GM18907 (cell line): ENCODE measurements around the gene PBX1.
"Not testable (repeated sequence)": the region's sequence is repeated elsewhere in the genome, so short reads cannot be mapped to it uniquely, and the experiment has no call there.

Experiments
- ATAC-seq: cut with Tn5 transposase; IDR thresholded peaks from one replicate; pipeline ENCODE4 v1.9.1; 2021; ENCODE audit warnings: mild to moderate bottlenecking, moderate library complexity; ENCODE audit not compliant: unreplicated experiment

Gene PBX1

DNA sequence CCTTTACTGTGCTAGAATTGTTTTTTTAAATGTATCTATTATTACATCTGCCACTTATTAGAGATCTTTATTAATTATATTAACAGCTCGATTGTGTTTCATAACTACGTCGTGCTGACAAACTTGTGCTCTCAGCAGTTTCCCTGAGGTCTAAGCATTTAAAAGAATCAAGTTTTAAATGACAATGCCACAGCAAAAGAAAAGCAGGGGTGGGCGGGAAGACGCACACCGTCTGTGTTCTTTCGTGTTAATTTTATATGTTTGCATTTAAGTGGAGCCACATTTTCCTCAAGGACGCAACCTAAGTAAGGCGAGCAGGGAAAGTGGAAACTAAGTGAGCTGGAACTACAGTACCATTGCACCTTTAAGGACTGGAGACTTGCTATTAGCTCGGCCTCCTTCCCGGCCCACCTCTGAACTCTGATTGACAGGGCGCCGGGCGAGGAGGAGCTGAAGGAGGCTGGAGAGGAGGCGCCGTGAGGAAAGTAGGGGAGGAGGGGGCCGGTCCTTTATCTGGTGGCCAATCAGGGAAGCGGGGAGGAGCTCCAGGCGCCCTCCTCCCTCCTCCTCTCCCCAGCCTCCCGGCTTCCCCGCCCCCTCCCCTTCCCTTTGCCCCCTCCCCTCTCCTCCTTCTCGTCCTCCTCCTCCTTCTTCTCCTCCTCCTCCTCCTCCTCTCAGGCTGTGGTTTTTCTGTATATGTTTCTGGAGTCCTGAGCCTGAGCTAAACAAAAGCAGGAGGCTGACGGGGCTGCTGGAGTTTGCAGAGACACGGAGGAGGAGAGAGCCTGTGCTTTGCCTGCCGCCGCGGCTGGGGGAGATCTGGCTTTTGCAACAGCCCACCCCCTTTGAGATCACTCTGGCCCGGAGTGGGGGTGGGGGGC, at the start of gene PBX1:
Gene PBX1 (plus strand): TSS at position 724 of the 881 bp plus-strand sequence.
- peak; percentile 100 for ATAC-seq

DNA sequence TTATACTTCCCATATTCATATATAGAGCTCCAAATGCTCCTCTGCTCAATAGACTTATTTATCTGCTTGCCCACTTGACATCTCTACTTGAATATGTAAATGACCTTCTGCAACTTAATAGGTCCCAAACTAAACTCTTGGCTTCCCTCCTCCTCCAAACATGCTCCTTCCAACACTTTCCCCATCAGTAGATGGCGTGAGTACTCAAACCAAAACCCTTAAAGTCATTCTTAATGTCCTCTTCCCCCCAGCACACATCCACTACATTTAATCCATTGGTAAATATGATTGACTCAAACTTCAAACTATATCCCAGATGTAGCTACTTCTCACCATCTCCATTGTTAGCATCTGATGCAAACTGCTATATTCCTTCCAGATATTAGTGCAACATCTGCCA, 48.5 kb upstream of the PBX1 start:
- ATAC-seq: no peak

DNA sequence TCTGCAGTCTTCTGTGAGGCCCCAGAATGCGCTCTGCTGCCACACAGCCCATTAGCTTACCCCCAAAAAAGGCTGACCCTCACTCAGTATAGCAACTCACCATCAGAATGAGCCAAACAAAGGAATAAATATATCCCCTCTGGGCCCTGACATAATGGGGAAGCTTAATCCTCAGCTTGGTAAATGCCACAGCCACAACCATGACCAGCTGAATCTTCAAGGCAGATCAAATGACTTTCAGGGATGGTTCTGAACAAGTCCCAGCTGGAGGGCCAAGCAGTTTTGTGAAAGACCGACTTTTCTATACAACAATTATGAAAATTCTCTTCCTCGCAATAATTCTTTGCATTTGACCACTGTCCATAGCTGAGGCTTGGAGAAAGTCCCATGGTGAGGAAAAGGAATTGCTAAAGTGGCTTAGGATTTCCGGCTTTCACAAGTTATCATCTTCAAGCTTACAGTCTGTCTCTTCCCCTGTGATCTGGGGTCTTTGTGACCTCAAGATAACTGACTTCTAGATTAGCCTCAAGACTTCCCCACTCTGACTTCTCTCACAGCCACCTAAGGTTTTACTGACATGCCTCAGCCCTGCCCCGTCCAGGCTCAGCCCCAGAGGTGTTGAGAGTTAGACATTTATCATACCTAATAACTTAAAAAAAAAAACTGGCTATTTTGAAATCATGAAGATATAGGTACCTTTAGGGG, 47.8 kb upstream of the PBX1 start:
- ATAC-seq: no peak

DNA sequence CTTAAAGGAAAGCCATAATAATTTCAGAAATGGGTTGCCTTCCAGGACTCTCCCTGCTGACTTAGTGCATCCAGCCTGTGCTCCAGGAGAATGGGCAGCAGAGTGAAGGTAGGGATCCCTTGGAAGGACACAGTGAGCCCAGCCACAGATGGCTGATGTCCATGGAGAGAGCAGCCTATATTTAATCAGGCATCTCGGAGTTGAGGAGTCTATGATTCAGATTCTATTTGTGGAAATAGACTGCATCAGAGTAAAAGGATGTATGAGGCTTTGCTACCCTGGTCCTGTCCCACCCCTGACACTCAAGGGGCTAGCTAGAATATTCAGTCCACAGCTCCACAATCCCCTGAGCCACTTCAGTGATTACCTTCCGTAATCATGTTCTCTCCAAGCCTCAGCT, 43.8 kb upstream of the PBX1 start:
- ATAC-seq: no peak

DNA sequence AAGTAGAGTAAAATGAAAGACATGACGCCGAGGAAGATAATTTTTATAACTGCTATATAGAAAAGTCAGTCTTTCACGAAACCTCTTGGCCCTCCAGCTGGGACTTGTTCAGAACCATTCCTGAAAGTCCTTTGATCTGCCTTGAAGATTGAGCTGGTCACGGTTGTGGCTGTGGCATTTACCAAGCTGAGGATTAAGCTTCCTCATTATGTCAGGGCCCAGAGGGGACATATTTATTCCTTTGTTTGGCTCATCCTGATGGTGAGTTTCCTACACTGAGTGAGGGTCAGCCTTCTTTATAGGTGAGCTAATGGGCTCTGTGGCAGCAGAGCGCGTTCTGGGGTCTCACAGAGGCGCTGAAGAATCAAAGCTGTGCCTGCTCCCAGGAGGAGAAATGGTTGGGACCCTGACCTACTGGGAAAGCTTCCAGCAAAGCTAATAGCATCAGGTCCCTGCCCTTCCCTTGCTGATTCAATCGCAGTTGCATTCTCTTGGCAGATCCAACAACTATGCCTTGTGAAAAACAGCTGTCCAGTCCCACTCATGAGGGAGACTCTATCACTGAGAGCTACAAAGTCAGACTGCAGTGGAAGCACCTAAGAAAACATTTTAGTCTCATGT, 43.2 kb upstream of the PBX1 start:
- ATAC-seq: no peak

DNA sequence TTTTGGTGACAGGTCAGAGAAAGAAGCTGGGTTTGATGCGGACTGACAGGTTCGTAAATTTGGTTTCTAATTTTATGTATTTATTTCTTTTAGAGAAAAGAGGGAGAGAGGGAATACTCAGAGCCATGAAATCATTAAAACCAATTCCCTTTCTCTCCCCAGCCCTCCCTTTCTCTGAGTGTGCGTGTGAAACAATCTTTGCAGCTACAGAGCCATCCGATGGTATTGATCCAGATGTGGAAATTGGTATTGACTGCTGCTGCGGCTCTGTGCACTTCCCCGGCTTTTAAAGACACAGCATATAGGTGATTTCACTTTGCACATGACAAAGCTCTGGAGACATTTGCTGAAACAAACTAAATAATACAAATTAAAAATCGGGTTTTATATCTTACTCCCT, 42.4 kb upstream of the PBX1 start:
- no peak for ATAC-seq

DNA sequence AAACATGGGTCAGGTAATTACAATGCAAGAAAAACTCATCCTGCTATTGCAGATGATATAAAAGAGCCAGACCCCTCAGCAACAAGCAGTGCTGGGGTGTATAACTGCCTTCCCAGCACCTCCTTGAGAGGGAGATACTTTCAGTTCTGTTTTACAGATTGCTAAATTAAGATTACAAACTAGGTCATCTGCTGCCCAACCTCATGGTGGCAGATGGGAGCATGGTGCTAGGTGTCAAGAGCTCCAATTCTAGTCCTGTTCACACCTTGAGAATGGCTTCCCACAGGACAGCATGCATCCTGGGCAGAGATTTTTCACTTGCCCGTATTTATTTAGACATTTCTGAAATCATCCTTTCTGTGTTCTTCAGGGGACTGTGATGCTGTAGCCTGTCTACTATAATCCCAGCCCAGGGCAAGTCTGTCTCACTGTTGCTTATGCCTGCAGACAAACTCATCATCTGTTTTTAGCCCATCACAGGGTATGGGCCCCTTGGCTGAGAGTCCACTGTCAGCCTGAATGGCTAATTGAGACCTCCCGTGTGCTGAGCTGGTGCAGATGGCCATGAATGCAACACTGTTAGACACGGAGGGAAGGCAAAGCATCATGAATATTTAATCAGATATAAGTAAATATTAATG, 40.2 kb upstream of the PBX1 start:
- ATAC-seq: no peak

DNA sequence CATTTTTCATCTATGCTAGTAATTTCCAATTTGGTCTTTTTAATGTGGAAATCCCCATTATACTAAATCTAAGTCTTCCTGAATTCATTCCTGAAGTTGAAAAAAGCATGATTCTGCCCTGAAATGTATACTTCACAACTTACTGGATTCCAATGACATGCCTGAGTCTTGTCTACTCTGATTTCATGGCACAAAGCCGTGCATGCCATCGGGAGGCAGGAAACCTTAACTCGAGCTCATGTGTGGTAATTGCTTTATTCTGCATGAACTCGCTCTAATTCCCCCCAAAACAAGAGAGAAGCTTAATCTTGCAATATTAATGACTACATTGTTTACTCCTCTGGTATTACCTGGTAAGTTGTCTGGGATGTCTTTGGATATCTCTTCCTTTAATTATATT, 39.6 kb upstream of the PBX1 start:
- ATAC-seq: no peak

DNA sequence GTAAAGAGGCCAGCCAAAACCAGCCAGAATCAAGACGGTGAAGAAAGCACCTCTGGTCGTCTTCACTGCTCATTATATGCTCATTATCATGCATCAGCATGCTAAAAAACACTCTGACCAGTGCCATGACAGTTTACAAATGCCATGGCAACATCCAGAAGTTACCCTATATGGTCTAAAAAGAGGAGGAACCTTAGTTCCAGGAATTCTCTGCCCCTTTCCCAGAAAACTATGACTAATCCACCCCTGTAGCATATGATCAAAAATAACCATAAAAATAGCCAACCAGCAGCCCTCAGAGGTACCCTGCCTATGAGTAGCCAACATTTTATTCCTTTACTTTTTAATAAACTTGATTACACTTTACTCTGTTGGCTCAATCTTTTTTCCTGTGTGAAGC, 34.2 kb upstream of the PBX1 start:
- ATAC-seq: no peak

DNA sequence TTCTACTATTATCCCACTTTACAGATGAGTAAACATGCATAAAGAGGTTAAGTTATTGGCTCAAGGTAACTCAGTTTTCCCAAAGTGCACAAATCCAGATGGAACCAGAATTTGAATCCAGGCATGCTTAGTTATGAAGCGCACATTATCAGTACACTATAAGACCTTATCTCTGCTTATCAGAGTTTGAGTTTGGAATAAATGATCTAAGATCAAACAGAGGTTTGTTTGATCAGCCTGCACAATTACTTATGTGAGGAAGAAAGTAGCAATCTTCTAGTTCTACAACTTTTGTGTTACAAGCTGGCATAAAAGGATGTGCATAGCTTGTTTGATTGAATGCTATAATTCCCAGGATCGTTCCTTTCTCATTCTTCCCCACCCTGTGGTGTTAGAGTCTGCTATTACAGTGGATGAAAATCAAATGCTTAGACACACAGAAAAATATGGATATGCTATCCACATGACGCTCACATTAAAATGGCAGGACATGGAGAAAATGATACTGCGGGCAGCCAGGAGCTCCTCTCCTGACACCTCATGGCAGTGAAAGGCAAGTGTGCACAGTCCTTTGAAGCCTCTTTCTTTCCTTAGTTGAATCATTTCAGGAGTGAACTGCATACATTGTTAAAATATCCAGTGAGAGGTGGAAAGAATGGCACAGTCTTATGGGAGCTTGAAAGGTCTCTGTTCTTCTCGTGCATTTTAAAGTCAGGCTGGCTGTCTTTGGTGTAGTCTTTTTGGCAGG, 23.9 kb upstream of the PBX1 start:
- ATAC-seq: no peak

DNA sequence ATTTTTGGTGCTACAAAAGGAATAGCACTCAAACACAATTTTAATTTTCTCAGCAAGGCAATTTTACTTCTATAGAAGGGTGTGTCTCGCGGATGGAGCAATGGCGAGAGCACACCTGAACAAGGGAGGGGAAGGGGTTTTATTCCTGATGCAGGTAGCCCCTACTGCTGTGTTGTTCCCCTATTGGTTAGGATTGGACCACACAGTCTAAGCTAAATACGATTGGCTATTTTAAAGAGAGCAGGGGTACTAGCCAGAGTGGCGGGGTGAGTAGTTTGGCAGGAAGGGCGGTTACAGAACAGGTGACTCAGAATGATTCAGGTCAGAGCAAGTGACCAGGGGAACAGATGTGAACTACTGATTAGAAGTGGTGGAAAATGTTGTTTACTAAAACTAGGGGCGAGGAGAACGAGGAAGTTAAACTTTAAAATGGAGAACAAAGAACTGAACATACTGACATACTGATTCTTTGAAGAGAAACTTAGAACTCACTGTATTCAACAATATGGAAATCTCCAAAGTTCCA, 6.5 kb upstream of the PBX1 start:
- not testable (repeated sequence) for ATAC-seq

DNA sequence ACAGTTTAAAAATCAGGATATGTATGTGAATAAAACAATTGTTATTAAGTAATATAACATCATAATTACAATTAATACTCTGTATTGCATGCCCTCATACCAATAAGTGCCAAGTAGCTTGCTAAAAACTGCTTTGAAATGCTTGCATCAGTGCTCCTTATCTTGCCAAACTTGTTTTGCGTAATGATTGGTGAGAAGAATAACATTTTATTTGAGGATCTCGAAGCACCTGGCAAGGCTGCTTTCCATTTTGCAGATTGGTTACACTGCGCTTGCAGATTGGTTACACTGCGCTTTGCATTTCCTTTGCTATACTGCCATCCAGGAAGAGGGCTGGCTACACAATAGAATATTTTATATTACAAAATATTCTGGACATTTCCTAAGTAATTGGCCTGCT, 1.7 kb upstream of the PBX1 start:
- no peak for ATAC-seq

DNA sequence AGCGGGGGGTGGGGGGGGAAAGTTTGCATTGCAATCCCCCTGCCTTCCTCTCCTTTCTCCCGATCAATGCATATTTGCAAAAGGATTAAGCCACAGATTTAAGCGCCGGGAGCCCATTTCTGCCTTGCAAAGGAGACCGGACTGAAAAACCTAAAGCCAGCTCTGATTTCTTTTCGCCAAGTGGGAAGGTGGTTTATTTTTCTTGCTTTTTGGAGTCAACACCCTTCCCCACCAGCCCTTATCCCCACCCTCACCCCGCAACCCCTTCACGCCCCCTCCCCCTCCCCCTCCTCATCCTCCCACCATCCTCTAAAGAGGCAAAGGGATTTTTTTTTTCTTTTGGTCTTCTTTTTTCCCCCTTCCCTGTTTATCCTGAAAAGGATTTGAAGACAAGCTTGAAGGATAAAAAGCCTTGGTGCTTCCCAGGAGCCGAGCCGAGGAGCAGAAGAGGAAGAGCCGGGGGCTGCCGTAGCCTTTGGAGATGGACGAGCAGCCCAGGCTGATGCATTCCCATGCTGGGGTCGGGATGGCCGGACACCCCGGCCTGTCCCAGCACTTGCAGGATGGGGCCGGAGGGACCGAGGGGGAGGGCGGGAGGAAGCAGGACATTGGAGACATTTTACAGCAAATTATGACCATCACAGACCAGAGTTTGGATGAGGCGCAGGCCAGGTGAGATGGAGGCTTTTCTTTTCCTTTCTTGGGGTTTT, 513 bp downstream of the PBX1 start:
- no peak for ATAC-seq

DNA sequence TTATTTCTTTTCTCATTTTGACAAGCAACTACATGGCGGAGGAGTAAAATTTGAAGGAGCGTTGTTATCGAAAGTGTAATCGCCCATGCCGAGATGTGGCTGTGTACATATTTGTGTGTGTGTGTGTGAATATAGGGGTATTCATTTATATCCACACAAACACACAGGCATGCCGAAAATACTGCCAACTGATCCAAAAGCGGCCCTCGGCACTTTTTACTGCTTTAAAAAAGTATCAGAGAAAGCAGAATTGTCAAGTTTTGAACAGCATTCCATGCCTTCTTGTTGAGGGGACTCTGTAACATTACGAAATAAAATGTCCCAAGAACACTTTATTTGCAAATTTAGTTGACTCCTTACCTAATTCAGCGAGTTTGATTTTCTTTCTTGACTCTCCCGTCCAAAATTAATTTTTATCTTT, 1.1 kb downstream of the PBX1 start:
- ATAC-seq: no peak

DNA sequence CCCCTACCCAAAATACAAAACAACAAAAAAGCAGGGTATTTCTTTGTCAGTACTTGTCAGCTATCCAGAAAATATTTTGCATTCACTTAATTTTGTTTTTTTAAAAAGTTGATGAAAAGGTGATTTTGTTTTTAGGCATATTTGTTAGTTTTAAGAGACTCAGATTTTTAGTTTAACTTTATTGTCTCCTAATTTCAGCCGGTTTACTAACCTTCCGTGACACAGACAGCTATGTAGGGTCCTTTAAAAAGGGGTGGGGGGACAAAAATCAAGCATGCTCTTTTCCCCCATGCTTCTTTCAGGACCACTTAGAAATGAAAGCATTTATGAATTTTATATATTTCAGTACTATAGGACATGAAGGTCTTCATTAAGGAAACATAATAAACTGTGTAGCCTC, 1.6 kb downstream of the PBX1 start:
- no peak for ATAC-seq

DNA sequence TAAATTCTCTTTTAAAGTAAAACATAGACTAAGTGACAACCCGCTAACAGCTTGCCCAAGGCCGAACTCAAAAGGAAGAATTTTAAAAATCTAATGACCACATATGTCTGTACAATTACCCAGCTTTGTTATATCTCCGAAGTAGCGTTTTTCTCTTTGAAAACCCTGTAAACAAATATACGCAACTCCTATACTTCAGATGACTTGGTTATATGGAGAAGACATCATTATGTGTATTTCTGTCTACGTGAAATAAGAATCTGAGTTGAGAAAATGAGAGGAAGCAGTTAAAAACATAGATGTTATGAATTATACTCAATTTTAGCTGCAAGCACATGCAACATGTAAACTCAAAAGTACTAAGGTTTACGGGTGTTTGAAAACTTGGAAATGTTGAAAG, 2.0 kb downstream of the PBX1 start:
- no peak for ATAC-seq

DNA sequence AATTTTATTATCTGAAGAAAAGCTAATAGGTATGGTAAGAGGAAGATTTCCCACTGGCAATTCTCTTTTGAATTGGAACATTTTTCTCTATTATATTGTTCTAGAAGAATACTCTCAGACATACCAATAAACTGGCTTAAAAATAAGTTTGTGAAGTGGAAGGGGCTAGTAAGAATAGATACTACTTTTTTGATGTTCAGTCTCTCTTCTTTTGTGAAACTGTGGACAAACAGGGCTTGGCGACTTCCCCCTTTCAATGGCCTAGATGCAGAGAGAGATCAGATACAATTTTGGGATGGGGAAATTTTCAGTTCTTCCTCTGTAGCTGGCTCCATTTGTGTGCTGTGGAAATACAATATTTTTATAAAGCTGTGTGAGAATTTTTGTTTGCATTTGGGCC, 2.5 kb downstream of the PBX1 start:
- no peak for ATAC-seq

DNA sequence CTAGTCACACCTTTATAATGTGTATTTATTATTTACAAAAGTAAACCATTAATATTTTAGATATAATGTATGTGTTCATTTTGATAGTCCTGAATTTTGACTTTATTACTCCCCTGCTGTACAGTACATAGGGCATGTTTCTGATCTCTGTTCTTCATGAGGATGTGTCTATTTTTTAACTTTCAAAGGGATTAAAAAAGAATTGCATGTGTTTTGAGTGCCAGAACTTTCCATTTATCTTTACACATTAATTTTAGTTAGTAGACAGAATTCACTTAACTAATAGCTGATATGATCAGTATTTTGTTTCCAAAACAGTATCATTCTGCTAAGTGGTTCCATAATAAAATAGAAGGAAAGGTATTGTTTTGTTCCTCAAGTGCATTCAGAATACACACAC, 3.1 kb downstream of the PBX1 start:
- no peak for ATAC-seq

DNA sequence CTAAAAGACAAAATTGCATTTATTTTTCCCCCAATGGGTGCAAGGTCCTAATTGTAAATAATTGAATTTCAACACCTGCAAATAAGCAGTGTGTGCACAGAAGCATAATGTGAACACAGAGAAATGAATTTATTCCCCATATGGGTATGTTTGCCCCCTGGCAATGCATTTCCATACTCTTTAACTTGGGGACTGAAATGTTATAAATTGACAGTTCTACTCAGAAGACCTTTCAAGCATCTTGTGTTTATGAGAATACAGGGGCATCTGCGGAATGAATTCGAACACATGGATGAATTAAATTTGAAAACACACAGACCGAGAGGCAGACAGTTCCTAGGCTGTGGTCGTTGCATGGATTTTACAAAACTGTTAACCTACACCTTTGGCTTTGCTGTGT, 3.5 kb downstream of the PBX1 start:
- no peak for ATAC-seq

DNA sequence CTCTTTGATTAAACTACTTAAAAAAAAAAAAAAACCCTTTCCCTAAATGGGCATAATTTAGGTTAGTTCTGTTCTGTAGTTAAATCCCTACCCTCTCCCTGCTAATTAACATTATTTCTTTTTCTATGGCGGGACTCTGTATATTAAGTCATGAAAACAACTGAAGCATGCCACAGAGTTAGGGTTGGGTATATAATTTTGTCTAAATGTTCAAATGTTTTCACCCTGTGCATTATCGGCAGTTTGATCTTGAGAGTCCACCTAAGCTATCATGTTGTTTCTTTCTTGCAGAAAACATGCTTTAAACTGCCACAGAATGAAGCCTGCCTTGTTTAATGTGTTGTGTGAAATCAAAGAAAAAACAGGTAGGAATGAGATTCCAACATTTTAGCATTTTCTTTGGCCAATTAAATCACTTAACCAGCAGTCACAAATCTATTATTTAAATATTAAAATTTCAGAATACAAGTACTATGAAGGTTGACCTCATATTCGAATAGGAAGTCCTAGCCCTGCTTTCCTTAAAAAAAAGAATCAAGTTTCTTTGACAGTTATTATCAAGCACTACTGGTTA, 4.0 kb downstream of the PBX1 start:
- ATAC-seq: no peak
